Cardiac septum (tissue), 1 donor: ENCODE data around the gene SDS. TPM values are rescaled to one million over a fixed set of nuclear protein-coding genes. Genes with fewer than 3 reads are reported as not detected.

Experiments
- DNase-seq: peaks from one replicate; pipeline ENCODE4 v3.0.0-alpha.2; 2020; ENCODE audit warnings: low spot score
- intact Hi-C: fragments of 100-400 bp; cut with DNase I; formaldehyde crosslinking; loops from one replicate; pipeline ENCODE4 v1.14.0; 2022
- total RNA-seq: library from RNA; stranded (reverse); fragmentation: NEBNext Ultra II Directional; extraction: Animal tissue kit (Norgen Biotek cat#: 25700); gene quantifications from one replicate; pipeline ENCODE4 v1.2.1, GENCODE V29; 2021
- donor health status: DM: no; HTN: no; CAD: no.

Gene SDS
- total RNA-seq, 1 donor from 2014 or later = 0.81 TPM

- DNase-seq = no peak
- intact Hi-C loops = no loop called here
Measured at GRCh38 chr12:113402586-113403260, 964 bp downstream of the SDS start.

DNA sequence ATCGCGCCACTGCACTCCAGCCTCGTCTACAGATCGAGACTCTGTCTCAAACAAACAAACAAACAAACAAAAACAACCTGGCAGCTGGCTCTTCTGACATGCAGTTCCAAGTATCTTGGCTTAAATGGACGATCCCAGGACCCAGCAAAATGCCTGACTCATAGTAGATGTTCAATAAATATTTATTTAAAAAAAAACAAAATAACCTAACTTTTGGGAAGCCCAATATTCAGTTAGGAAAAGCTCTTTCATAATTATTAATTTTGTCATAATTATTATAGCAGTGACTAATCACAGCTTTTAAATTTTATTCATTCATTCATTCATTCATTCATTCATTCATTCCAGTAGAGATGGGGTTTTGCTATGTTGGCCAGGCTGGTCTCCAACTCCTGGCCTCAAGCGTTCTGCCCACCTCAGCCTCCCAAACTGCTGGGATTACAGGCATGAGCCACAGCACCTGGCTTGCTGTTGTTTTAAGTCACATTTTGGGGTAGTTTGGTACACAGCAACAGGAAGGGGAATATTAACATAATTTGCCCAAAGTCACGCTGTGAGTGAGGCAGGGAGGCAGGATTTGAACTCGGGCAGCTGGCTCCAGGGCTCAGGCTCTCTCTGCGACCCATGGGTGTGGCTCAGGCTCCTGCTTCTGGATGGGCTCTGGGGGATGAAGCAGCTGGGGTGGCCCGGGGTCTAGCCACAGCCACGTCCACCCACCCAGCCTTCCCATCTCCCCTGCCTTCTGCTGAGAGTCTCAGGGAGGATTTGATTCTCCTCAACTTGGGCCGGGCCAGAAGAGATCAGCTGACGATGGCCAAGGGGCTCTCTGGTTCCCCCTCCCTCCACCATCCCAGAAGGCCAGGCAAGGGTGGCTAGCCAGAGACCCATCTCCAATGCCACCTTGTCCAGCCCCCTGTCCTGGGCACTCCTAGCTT lies 2.4 kb downstream of the SDS start:
- DNase-seq = no peak
- intact Hi-C loops = no loop called here

DNA sequence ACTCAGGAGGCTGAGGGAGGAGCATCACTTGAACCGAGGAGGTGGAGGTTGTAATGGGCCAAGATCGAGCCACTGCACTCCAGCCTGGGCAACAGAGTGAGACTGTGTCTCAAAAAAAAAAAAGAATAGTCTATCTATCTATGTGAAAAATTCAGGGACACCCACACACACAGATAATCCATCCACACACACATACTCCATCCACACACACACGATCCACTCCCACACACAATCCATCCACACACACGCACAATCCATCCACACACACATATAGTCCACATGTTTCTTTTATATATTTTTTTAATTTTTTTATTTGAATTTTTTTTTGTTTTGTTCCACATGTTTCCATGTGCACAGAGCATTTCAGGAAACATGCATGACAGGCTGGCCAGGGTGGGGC lies 3.3 kb downstream of the SDS start:
- intact Hi-C loops = no loop called here
- DNase-seq = no peak

DNA sequence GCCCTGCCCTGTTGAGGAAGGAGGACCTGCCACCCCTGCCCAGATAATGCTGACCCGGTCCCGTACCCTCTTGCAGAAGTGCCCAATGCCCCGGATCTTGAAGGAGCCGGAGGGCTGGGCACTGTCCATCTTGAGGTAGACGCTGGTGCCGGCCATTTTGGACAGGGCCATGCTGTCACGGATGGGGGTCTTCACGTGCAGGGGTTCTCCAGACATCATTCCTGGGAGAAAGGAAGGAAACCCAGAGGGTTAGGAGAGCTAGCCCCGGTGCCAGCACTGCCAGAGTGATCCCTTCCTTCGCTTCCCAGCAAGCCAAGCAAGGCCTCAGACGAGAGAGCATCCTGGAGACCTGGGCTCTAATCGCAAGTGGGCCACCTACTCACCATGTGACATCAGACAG lies 4.2 kb downstream of the SDS start:
- no peak for DNase-seq
- intact Hi-C loops = no loop called here

DNA sequence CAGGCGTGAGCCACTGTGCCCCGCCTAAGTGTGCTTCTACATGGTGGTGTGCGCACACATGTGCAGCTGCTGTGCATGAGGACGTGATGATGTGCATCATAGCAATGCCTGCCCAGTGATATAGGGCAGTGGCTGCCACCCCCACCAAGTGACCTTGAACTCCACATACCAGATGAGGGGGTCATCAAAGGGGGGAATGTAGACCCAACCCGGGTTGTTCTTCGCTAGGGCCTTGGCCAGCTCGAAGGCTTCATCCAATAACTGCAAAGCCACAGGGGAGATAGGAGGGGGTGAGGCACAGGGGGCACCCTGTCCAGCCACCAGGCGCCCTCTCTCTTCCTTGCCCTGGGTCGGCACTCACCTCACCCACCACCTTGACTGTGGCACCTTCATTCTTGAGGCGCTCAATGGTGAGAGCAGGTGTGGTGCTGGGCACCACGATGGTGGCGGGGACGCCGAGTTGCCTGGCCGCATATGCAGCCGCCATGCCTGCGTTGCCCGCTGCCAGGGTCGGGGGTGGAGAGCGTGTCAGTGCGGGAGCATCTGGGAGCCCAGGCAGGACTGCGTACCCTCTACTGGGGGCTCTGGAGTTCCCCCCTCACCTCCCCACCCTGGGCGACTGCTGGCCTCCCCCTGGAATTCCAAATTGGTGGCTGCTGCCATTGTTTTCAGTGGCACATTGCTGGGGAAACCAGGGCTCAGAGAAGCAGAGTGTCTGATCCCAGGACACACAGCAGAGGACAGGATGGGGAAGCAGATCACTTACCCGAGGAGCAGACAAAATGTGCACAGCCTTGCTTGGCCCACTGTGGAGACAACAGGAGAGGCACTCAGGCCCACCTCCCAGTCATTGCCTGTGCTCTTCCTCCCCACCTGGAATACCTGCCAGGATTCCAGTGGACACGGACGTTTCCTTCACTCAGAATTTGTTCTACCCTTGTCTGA lies 5.1 kb downstream of the SDS start:
- no peak for DNase-seq
- intact Hi-C loops = no loop called here

DNA sequence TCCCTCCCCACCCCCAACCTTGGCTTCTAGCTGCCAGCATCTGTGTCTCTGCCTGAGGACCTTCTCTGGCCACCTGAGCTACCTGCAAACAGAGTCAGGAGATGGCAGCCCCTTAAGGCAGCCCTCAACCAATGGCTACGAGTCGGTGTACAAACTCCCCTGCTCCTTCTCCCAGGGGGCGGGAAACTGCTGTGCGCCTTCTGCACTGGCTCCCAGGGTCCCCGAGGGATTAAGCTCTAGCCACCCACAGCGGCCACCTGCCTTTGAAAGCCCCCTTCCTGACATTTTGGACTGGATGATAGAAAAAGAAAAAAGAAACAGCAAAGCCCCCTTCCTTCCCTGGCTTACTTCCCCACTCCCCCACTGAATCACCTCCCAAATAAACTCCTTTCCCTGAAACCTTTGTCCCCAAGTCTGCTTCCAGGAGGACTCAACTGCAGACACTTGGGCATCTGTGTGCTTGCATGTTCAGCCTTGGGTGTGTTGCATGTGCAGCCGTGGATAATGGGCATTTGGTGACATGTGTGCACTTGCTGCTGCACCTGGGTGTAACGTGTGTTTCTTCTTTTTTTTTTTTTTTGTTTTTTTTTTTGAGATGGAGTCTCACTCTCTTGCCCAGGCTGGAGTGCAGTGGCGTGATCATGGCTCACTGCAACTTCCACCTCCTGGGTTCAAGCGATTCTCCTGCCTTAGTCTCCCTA lies 6.0 kb downstream of the SDS start:
- no peak for DNase-seq
- intact Hi-C loops = no loop called here

DNA sequence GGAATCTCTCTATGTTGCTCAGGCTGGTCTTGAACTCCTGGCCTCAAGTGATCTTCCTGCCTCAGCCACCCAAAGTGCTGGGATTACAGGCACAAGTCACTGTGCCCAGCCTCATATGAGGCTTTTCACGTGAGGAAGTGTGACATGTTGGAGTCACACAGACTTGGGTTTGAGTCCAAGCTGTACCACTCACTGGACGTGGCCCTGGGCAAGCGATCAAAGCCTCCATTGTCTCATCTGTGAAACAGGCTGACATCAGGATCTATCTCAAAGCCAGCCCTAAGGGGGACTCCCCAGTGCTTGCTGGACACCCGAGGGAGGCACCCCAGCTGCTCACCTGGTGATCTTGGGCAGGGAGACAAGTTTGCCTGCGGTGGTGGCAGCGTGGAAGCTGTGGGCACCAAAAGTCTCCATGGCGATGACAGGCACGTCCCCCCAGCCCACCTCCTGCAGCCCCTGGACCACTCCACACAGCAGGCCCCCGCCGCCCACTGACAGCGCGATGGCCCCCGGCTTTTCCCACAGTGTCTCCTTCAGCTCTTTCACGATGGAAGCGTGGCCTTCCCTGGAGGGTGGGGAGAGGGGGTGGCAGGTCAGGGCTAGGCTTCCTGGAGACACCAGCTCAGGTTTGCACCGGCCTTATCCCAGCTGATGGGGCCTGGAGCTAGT lies 6.7 kb downstream of the SDS start:
- intact Hi-C loops = no loop called here
- no peak for DNase-seq

- DNase-seq = no peak
- intact Hi-C loops = no loop called here
Measured at GRCh38 chr12:113396200-113396599, 7.5 kb downstream of the SDS start.

DNA sequence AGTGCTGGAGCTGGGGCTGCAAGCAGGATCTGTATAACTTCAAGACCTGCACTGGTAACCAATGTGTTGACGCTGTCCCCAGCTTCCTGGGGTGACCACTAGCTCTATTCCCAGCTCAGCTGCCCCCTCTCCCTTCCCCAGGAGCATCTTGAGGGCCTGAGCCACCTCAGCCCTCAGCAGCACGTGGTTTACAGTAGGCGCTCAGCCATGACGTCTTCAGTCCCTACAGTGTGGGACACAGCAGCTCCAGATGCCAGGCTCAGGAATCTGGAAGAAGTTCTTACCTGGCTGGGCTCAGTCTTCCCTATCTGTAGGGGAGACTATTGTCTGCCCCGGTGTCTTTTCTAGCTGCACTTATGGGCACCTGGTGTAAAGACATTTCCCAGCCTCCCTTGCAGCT lies 8.6 kb downstream of the SDS start:
- intact Hi-C loops = no loop called here
- DNase-seq = no peak

- intact Hi-C loops = no loop called here
- no peak for DNase-seq
Measured at GRCh38 chr12:113393749-113394148, 9.9 kb downstream of the SDS start.

DNA sequence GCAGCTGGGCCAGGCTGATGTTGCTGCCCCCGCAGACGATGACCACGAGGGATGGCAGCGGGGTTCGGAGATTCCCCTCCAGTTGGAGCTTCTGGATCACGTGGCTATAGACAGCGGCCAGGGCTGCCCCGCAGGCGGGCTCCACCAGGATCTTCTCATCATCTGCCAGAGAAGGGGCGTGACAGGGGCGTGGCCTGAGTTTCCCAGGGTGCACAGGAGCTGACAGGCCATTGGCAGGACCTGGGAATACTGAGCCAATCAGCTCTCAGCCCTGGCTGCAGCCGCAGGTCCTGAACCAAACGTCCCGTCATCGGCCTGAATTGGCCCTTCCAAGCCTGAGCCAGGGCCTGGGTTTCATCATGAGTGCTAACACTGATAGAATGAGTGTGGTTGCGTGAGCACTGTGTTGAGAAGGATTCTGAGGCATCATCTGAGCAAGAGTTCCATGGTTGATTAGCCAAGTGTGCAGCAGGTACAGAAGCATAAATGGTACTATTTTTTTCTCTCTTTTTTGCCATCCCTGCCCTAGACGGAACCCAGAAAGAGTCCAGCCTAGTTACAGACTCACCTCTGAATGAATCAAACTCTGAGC lies 10.6 kb downstream of the SDS start:
- DNase-seq = no peak
- intact Hi-C loops = no loop called here

DNA sequence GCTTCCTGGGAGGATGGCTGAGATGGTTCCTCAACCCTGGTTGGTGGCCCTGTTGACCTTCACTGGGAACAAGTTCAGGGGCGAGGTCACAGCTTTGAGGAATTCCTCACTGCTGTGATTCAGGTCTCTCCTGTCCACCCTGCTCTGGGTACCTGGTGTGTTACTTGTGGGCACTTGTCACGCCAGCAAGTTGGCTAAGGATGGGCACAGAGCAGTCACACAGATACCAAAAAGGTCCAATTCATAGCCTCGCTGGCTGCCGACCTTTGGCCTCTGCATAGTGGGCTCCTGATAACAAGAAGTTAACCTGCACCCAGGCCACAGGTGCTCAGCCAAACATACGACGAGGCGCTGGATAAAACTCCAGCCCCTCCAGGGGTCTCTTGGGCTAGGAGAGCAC lies 11.2 kb downstream of the SDS start:
- intact Hi-C loops = no loop called here
- no peak for DNase-seq

- DNase-seq = no peak
- intact Hi-C loops = no loop called here
Measured at GRCh38 chr12:113391650-113392337, 11.9 kb downstream of the SDS start.

DNA sequence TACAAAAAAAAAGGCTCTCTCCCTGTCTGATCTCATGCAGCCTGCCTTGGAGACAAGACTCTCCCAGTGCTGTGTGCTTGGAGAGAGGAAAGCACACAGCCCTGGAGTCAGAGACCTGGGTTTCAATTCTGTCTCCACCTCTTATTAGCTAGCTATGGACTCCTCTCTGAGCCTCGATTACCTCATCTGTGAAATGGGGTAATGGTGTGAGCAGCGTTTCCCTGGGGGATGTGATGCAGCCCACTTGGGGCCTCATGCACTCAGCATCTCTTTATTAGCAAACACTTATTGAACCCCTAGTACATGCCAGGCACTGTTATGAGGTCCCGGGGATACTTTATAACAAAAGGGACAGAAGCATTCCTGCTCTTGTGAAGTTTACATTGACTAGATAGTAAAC lies 12.5 kb downstream of the SDS start:
- intact Hi-C loops = no loop called here
- DNase-seq = no peak

DNA sequence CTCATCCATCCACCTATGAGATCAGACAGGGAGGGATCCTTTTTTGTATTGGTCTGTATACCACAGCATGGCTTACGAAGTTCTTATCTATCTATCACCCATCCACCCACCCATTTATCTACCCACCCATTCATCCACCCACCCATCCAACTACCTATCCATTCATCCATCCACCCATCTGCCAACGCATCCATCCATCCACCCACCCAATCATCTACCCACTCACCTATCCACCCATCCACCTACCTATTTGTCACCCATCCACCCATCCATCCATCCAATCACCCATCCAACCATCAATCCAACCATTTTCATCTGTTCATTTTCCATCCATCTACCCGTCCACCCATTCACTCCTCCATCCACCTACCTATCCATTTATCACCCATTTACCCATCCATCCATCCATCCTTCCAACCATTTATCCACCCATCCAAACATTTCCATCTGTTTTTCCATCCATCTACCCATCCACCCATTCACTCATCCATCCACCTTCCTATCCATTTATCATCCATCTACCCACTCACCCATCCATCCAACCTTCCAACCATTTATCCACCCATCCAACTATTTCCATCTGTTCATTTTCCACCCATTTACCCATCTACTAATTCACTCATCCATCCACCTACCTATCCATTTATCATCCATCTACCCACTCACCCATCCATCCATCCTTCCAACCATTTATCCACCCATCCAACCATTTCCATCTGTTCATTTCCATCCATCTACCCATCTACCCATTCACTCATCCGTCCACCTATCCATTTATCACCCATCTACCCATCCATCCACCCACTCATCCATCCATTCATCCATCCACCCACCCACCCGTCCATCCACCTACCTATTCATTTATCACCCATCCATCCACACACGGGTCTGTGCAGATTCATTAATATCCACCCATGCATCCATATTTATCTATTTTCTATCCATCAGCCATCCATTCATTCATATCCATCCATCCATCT lies 13.3 kb downstream of the SDS start:
- intact Hi-C loops = no loop called here
- DNase-seq = no peak

GRCh38 chr12:113388351-113388750 lies 15.3 kb downstream of the SDS start:
- intact Hi-C loops = no loop called here
- DNase-seq = no peak

DNA sequence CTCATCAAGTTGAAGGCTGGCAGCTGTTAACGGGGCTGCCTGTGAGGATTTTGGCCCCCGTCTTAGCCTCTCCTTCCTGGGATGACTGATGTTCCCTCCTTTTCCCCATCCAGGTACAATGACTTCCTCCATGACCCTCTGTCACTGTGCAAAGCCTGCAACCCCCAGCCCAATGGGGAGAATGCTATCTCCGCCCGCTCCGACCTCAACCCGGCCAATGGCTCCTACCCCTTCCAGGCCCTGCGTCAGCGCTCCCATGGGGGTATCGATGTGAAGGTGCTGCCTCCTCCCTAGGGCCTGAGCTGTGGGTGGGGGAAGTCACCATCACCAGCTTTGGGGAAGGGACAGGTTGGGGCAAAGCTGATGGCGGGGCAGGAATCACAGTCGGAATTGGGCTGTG lies 16.1 kb downstream of the SDS start:
- DNase-seq = no peak

More for the DNA sequence above, 16.1 kb downstream of the SDS start:
- intact Hi-C loops = no loop called here
